ENCODE results near the gene ICAM1.
A peak's percentile ranks its signal among the peaks of the same experiment; 100 is the strongest.
"Not testable (repeated sequence)": the region's sequence is repeated elsewhere in the genome, so short reads cannot be mapped to it uniquely, and the experiment has no call there.

Gene ICAM1

GRCh38 chr19:10238172-10238783, 32.6 kb upstream of the ICAM1 start:
- TF ChIP-seq CTCF (IDR thresholded peaks at IDR 0.05; ENCODE audit: low read depth, low read length, missing control alignments): no peak
- in situ Hi-C loops (cut with HindIII; ENCODE audit: low pct_ligation_motif_present, low sequenced_read_pairs): no loop called here
- no peak overlapping the region for H3K27ac ChIP-seq
- H3K4me3 ChIP-seq (ENCODE audit: low read depth, low read length): no peak overlapping the region
- H3K36me3 ChIP-seq (replicated peaks): no peaks in the 10 kb centered on the region
- H3K27me3 ChIP-seq (replicated peaks): no peaks in the 10 kb centered on the region
- DNase-seq: peak; percentile 35

GRCh38 chr19:10241826-10242449, 29.0 kb upstream of the ICAM1 start:
- in situ Hi-C loops (cut with HindIII; ENCODE audit: low pct_ligation_motif_present, low sequenced_read_pairs); H3K4me3 ChIP-seq (ENCODE audit: low read depth, low read length); H3K36me3 ChIP-seq (replicated peaks); H3K27me3 ChIP-seq (replicated peaks); DNase-seq; H3K27ac ChIP-seq: not testable (repeated sequence)

GRCh38 chr19:10243606-10244005, 27.3 kb upstream of the ICAM1 start:
- in situ Hi-C loops (cut with HindIII; ENCODE audit: low pct_ligation_motif_present, low sequenced_read_pairs): no loop called here
- DNase-seq: no peak
- H3K36me3 ChIP-seq (replicated peaks): no peaks in the 10 kb centered on the region
- H3K27ac ChIP-seq: no peak overlapping the region
- H3K4me3 ChIP-seq (ENCODE audit: low read depth, low read length): no peak overlapping the region
- no peaks in the 10 kb centered on the region for H3K27me3 ChIP-seq (replicated peaks)
- no peak for TF ChIP-seq CTCF (IDR thresholded peaks at IDR 0.05; ENCODE audit: low read depth, low read length, missing control alignments)

GRCh38 chr19:10245189-10245939, 25.6 kb upstream of the ICAM1 start:
- no peaks in the 10 kb centered on the region for H3K27me3 ChIP-seq (replicated peaks)

GRCh38 chr19:10246511-10246910, 24.4 kb upstream of the ICAM1 start:
- Histone ChIP-seq H3K4me3 (ENCODE audit: low read depth, low read length) (no peak overlapping the region), H3K27ac (no peak overlapping the region), H3K36me3 (replicated peaks) (no peaks in the 10 kb centered on the region), H3K27me3 (replicated peaks) (no peaks in the 10 kb centered on the region)
- in situ Hi-C loops (cut with HindIII; ENCODE audit: low pct_ligation_motif_present, low sequenced_read_pairs): no loop called here
- no peak for TF ChIP-seq CTCF (IDR thresholded peaks at IDR 0.05; ENCODE audit: low read depth, low read length, missing control alignments)
- no peak for DNase-seq

More at GRCh38 chr19:10245189-10245939, 25.6 kb upstream of the ICAM1 start:
- in situ Hi-C loops (cut with HindIII; ENCODE audit: low pct_ligation_motif_present, low sequenced_read_pairs): no loop called here
- DNase-seq: no peak
- TF ChIP-seq CTCF (IDR thresholded peaks at IDR 0.05; ENCODE audit: low read depth, low read length, missing control alignments): no peak
- Histone ChIP-seq H3K27ac (no peak overlapping the region), H3K36me3 (replicated peaks) (no peaks in the 10 kb centered on the region), H3K4me3 (ENCODE audit: low read depth, low read length) (no peak overlapping the region)
